Left ventricle myocardium inferior (tissue), 1 donor: Measurements from ENCODE around the gene AGPAT3. TPM values are rescaled to one million over a fixed set of nuclear protein-coding genes. Genes with fewer than 3 reads are reported as not detected.

Source experiments
- DNase-seq: peaks from one replicate; pipeline ENCODE4 v3.0.0-alpha.2; 2020
- H3K27ac ChIP-seq: fragments of 200-600 bp; replicated peaks from 2 replicates; pipeline ENCODE4 v1.8.0; 2021
- H3K27me3 ChIP-seq: fragments of 200-600 bp; 2 replicates; pipeline ENCODE4 v1.8.0; 2021; ENCODE audit warnings: low read depth
- H3K36me3 ChIP-seq: fragments of 200-600 bp; 2 replicates; pipeline ENCODE4 v1.8.0; 2021
- H3K4me1 ChIP-seq: fragments of 200-600 bp; 2 replicates; pipeline ENCODE4 v1.8.0; 2021
- H3K4me3 ChIP-seq: fragments of 200-600 bp; 2 replicates; pipeline ENCODE4 v1.8.0; 2021; ENCODE audit warnings: mild to moderate bottlenecking, moderate library complexity
- H3K9me3 ChIP-seq: fragments of 200-600 bp; replicated peaks from 2 replicates; pipeline ENCODE4 v1.8.0; 2021
- intact Hi-C: fragments of 100-400 bp; cut with micrococcal nuclease; formaldehyde crosslinking; loops from one replicate; pipeline ENCODE4 v1.11.0; 2022
- total RNA-seq: library from RNA; stranded (reverse); fragmentation: NEBNext Ultra II Directional; extraction: Animal tissue kit (Norgen Biotek cat#: 25700); gene quantifications from one replicate; pipeline ENCODE4 v1.2.1, GENCODE V29; 2021
- TF ChIP-seq, protein P1 (sequence below): fragments of 200-600 bp; IDR thresholded peaks from 2 replicates; pipeline ENCODE4 v1.8.0; 2021; ENCODE audit warnings: antibody characterized with exemption, mild to moderate bottlenecking, borderline replicate concordance
- donor health status: DM: no; HTN: yes; CAD: no; lungs with severe emphysema.

The AGPAT3 gene
- total RNA-seq, 1 donor from 2014 or later, result 79.6 TPM

DNA sequence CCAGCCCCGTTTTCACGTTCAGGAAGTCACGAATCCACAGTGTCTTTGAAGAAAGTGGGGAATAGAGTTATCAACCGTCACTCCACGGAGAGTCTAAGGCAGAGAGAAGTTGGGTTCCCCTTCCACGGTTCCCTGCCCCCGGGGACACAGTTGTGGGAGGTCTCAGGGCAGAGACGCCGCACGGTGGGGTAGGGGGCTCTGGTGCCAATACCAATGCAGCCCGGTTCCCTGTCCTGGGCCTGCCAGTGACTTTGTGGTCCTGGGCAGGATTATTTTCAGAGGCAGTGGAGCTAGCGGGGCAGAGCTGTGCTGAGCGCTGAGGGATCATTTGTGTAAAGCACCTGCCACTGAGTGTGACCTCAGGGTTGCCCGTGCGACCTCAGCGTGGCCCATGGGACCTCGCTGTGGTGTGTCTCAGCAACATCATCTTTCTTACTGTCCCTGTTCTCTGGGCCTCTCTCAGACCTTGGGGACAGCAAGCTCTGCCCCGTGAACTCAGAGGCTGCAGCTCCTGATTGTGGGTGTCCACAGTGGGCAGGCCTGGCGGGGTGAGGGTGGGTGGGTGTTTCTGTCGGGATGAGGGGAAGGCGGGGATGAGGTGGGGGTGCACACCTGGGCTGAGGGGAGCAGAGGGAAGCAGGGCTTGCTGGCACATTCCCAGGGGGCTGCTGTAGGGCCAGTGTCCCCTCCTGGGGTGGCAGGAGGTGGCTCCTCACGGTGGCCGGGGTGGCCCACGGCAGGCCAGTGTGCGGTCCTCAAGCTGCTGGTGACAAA is 65.2 kb downstream of the AGPAT3 start:
- H3K9me3 ChIP-seq, result no peaks in the 10 kb centered on the region
- H3K4me3 ChIP-seq, result peak overlapping the region; percentile 23
- peak overlapping the region; percentile 94 for H3K27ac ChIP-seq
- peaks cover 4% of the 10 kb centered on the region for H3K36me3 ChIP-seq
- H3K4me1 ChIP-seq, result peaks cover 69% of the 10 kb centered on the region
- peak; percentile 11 for DNase-seq
- H3K27me3 ChIP-seq, result no peaks in the 10 kb centered on the region
- TF ChIP-seq, protein P1, sequence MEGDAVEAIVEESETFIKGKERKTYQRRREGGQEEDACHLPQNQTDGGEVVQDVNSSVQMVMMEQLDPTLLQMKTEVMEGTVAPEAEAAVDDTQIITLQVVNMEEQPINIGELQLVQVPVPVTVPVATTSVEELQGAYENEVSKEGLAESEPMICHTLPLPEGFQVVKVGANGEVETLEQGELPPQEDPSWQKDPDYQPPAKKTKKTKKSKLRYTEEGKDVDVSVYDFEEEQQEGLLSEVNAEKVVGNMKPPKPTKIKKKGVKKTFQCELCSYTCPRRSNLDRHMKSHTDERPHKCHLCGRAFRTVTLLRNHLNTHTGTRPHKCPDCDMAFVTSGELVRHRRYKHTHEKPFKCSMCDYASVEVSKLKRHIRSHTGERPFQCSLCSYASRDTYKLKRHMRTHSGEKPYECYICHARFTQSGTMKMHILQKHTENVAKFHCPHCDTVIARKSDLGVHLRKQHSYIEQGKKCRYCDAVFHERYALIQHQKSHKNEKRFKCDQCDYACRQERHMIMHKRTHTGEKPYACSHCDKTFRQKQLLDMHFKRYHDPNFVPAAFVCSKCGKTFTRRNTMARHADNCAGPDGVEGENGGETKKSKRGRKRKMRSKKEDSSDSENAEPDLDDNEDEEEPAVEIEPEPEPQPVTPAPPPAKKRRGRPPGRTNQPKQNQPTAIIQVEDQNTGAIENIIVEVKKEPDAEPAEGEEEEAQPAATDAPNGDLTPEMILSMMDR, result no peak
- intact Hi-C loops, result no loop called here

DNA sequence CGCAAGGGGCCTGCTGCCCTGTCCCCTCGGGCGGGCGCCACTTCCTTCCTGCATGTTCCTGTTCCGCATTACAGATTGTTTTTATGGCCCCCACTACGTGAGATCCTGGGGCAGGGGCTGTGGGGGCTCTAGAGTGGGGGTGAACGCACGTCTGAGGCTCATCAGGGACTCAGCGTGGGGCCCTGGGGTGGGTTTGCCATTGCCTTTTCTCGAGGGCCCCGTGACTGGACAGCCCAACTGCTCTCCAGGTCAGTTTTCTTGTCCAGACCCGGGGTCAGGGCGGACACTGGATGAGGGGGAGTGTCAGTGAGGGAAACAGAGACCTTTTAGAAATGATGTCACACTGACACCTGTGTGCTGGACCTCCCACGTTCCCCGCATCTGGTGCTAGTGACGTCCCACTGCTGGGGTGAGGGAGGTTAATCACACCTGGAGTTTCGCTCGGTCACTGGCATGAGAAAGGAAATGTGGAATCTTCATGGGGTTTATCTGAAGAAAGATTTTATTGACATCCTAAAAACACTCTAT is 65.9 kb downstream of the AGPAT3 start:
- Histone ChIP-seq H3K27ac (peak overlapping the region; percentile 94), H3K4me1 (peaks cover 69% of the 10 kb centered on the region), H3K9me3 (no peaks in the 10 kb centered on the region), H3K36me3 (peaks cover 4% of the 10 kb centered on the region), H3K27me3 (no peaks in the 10 kb centered on the region), H3K4me3 (no peak overlapping the region)
- intact Hi-C loops, result no loop called here
- TF ChIP-seq, protein P1, result no peak
- no peak for DNase-seq

GRCh38 chr21:43931489-43931888 is 66.5 kb downstream of the AGPAT3 start:
- H3K4me1 ChIP-seq, result peaks cover 69% of the 10 kb centered on the region
- peaks cover 4% of the 10 kb centered on the region for H3K36me3 ChIP-seq
- H3K4me3 ChIP-seq, result no peak overlapping the region
- no peaks in the 10 kb centered on the region for H3K9me3 ChIP-seq
- DNase-seq, result no peak
- TF ChIP-seq, protein P1, result no peak
- intact Hi-C loops, result no loop called here
- no peaks in the 10 kb centered on the region for H3K27me3 ChIP-seq
- peak overlapping the region; percentile 94 for H3K27ac ChIP-seq

DNA sequence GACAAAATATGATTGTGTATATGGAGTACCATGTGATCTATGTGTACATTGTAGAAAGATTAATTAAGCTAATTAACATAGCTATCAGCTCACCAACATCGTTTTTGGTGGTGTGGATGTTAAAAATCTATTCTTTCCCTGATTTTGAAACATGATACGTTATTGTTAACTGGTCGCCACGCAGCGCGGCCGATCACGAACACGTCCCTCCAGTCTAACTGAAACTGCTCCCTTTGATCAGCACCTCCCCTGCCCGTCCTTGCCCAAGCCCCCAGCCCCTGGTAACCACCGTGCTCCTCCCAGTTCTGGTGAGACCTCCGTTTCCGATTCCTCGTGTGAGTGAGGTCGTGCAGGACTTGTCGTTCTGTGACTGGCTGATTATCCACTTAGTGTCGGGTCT is 67.0 kb downstream of the AGPAT3 start:
- no peak overlapping the region for H3K4me3 ChIP-seq
- DNase-seq, result no peak
- no peaks in the 10 kb centered on the region for H3K27me3 ChIP-seq
- H3K27ac ChIP-seq, result peak overlapping the region; percentile 16
- peaks cover 69% of the 10 kb centered on the region for H3K4me1 ChIP-seq
- intact Hi-C loops, result no loop called here
- H3K9me3 ChIP-seq, result no peaks in the 10 kb centered on the region
- TF ChIP-seq, protein P1, result no peak
- H3K36me3 ChIP-seq, result peaks cover 4% of the 10 kb centered on the region

GRCh38 chr21:43933199-43933598 is 68.2 kb downstream of the AGPAT3 start:
- intact Hi-C loops, result no loop called here
- Histone ChIP-seq H3K27ac (peak overlapping the region; percentile 16), H3K4me1 (peaks cover 62% of the 10 kb centered on the region)

More at GRCh38 chr21:43933199-43933598, 68.2 kb downstream of the AGPAT3 start:
- Histone ChIP-seq H3K27me3 (no peaks in the 10 kb centered on the region), H3K4me3 (no peak overlapping the region), H3K9me3 (no peaks in the 10 kb centered on the region), H3K36me3 (peaks cover 2% of the 10 kb centered on the region)
- DNase-seq, result no peak
- TF ChIP-seq, protein P1, result no peak
